Caco-2 (cell line): ENCODE results near the gene NLRP8. TPM values are rescaled to one million over a fixed set of nuclear protein-coding genes. Genes with fewer than 3 reads are reported as not detected.

ENCODE experiments used
- BruUV-seq: library from RNA; stranded (reverse); fragments of 400-500 nt; replicated peaks from 2 replicates; lab custom pipeline; 2021; lab: Mats Ljungman, UMichigan
- CTCF ChIA-PET: fragments of 300-600 bp; sonication (Branson Sonifier 250); formaldehyde crosslinking; loops from one replicate; lab custom pipeline; 2022; ENCODE audit warnings: antibody characterized with exemption; lab: Charles Lee
- POLR2A ChIA-PET: fragments of 300-600 bp; sonication (Branson Sonifier 250); formaldehyde crosslinking; loops from one replicate; lab custom pipeline; 2022; ENCODE audit warnings: antibody characterized with exemption; lab: Charles Lee
- DNase-seq, 2 experiments: peaks; one replicate each; pipeline versions ENCODE4 v3.0.0 to v3.0.0-alpha.2; 2020 to 2022
- H3K27me3 ChIP-seq: replicated peaks from 2 replicates; pipeline ENCODE4 v1.6.0; 2011; ENCODE audit warnings: low read length; ENCODE audit not compliant: control insufficient read depth, insufficient read depth
- H3K36me3 ChIP-seq: 2 replicates; pipeline ENCODE4 v1.5.1; 2011; ENCODE audit warnings: low read length; ENCODE audit not compliant: control insufficient read depth, insufficient read depth
- H3K4me1 ChIP-seq: fragments of 250-450 bp; sonication (Bioruptor Pico); 2 replicates; pipeline ENCODE4 v1.5.1; 2020; ENCODE audit warnings: mild to moderate bottlenecking
- H3K4me3 ChIP-seq: 2 replicates; pipeline ENCODE4 v1.5.1; 2011; ENCODE audit warnings: low read depth, mild to moderate bottlenecking, control low read depth, low read length
- H3K9me3 ChIP-seq: fragments of 250-450 bp; sonication (Bioruptor Pico); 2 replicates; pipeline ENCODE4 v1.5.1; 2020; ENCODE audit warnings: mild to moderate bottlenecking, moderate library complexity
- H3K27ac Mint-ChIP-seq: one replicate; pipeline ENCODE4 v1.8.0; 2022; ENCODE audit warnings: mixed read lengths; ENCODE audit not compliant: unreplicated experiment
- H3K27me3 Mint-ChIP-seq: one replicate; pipeline ENCODE4 v1.8.0; 2022; ENCODE audit warnings: mixed read lengths; ENCODE audit not compliant: insufficient read depth, unreplicated experiment
- H3K36me3 Mint-ChIP-seq: one replicate; pipeline ENCODE4 v1.8.0; 2022; ENCODE audit warnings: mild to moderate bottlenecking, mixed read lengths; ENCODE audit not compliant: insufficient read depth, unreplicated experiment
- H3K4me1 Mint-ChIP-seq: one replicate; pipeline ENCODE4 v1.8.0; 2022; ENCODE audit warnings: low read depth, mixed read lengths; ENCODE audit not compliant: unreplicated experiment
- H3K4me3 Mint-ChIP-seq: one replicate; pipeline ENCODE4 v1.8.0; 2022; ENCODE audit warnings: mild to moderate bottlenecking, moderate library complexity, mixed read lengths; ENCODE audit not compliant: unreplicated experiment
- H3K9me3 Mint-ChIP-seq: one replicate; pipeline ENCODE4 v1.8.0; 2022; ENCODE audit warnings: mixed read lengths; ENCODE audit not compliant: unreplicated experiment
- intact Hi-C: fragments of 100-400 bp; cut with micrococcal nuclease; formaldehyde crosslinking; loops from one replicate; pipeline ENCODE4 v1.10.0; 2022; ENCODE audit not compliant: unreplicated experiment
- total RNA-seq: library from RNA; stranded (reverse); gene quantifications from 2 replicates; pipeline ENCODE4 v1.2.3, GENCODE V29; 2022
- TF ChIP-seq, protein P1 (sequence below), 2 experiments: fragments of 200-600 bp in 1 of 2; IDR thresholded peaks; 1 replicate in 1 of 2; 2 replicates in 1 of 2; pipeline versions ENCODE4 v1.5.1 to v1.8.0; 2011 to 2022; ENCODE audit warnings: antibody characterized with exemption in 1 of 2, control low read depth in 1 of 2, inconsistent platforms in 1 of 2, low read depth in 1 of 2, low read length in 1 of 2, mild to moderate bottlenecking in 1 of 2, moderate library complexity in 1 of 2; ENCODE audit not compliant: insufficient read depth in 1 of 2, severe bottlenecking in 1 of 2, unreplicated experiment in 1 of 2

The NLRP8 gene
- total RNA-seq, 1 experiment from 2014 or later, result not detected

DNA sequence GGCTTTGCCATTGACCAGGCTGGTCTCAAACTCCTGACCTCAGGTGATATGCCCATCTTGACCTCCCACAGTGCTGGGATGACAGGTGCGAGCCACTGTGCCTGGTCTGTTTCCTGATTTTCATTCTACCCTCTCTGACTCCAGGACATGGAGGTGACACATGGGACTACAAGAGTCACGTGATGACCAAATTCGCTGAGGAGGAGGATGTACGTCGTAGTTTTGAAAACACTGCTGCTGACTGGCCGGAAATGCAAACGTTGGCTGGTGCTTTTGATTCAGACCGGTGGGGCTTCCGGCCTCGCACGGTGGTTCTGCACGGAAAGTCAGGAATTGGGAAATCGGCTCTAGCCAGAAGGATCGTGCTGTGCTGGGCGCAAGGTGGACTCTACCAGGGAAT, 79.1 kb downstream of the NLRP8 start:
- BruUV-seq, result no TSS peak
- no peaks in the 10 kb centered on the region for H3K9me3 Mint-ChIP-seq
- H3K4me1 Mint-ChIP-seq, result no peaks in the 10 kb centered on the region
- Histone ChIP-seq H3K27me3 (no peaks in the 10 kb centered on the region), H3K9me3 (no peaks in the 10 kb centered on the region), H3K4me1 (no peaks in the 10 kb centered on the region), H3K4me3 (no peak overlapping the region), H3K36me3 (no peaks in the 10 kb centered on the region)
- ChIA-PET POLR2A (no interaction called here), CTCF (no interaction called here)
- intact Hi-C loops, result no loop called here
- DNase-seq, result no peak
- H3K27me3 Mint-ChIP-seq, result no peaks in the 10 kb centered on the region
- no peaks in the 10 kb centered on the region for H3K36me3 Mint-ChIP-seq
- TF ChIP-seq, protein P1, sequence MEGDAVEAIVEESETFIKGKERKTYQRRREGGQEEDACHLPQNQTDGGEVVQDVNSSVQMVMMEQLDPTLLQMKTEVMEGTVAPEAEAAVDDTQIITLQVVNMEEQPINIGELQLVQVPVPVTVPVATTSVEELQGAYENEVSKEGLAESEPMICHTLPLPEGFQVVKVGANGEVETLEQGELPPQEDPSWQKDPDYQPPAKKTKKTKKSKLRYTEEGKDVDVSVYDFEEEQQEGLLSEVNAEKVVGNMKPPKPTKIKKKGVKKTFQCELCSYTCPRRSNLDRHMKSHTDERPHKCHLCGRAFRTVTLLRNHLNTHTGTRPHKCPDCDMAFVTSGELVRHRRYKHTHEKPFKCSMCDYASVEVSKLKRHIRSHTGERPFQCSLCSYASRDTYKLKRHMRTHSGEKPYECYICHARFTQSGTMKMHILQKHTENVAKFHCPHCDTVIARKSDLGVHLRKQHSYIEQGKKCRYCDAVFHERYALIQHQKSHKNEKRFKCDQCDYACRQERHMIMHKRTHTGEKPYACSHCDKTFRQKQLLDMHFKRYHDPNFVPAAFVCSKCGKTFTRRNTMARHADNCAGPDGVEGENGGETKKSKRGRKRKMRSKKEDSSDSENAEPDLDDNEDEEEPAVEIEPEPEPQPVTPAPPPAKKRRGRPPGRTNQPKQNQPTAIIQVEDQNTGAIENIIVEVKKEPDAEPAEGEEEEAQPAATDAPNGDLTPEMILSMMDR (IDR thresholded peaks at IDR 0.05; ENCODE audit: insufficient read depth in 1 of 2, low read depth in 1 of 2, low read length in 1 of 2, severe bottlenecking in 1 of 2, unreplicated experiment in 1 of 2), result no peak
- H3K27ac Mint-ChIP-seq, result no peak overlapping the region
- H3K4me3 Mint-ChIP-seq, result no peak overlapping the region

Other genes starting within 250 kb of the NLRP8 start
- gene NLRP9, start 209.4 kb upstream of the NLRP8 start, total RNA-seq, result not detected in 2 replicates
- gene RFPL4A, start 188.7 kb upstream of the NLRP8 start, total RNA-seq, result not detected in 2 replicates
- gene RFPL4AL1, start 178.7 kb upstream of the NLRP8 start, total RNA-seq, result not detected in 2 replicates
- 0.26 and 0.43 TPM in 2 replicates for gene NLRP11, start 115.8 kb upstream of the NLRP8 start, total RNA-seq
- gene NLRP4, start 111.3 kb upstream of the NLRP8 start, total RNA-seq, result not detected in 2 replicates
- gene NLRP13, start 15.5 kb upstream of the NLRP8 start, total RNA-seq, result not detected in 2 replicates
- not detected in 2 replicates for gene NLRP5, start 38.9 kb downstream of the NLRP8 start, total RNA-seq
- 58.1 and 60.0 TPM in 2 replicates for gene ZNF787, start 173.5 kb downstream of the NLRP8 start, total RNA-seq
- gene ZNF444, start 193.5 kb downstream of the NLRP8 start, total RNA-seq, result 92.2 and 95.6 TPM in 2 replicates
- not detected in 2 replicates for gene GALP, start 228.2 kb downstream of the NLRP8 start, total RNA-seq
- not detected in 2 replicates for gene ZSCAN5B, start 250.0 kb downstream of the NLRP8 start, total RNA-seq